ENCODE measurements around the gene TNFRSF1A. TPM values are rescaled to one million over a fixed set of nuclear protein-coding genes. Genes with fewer than 3 reads are reported as not detected.

Gene TNFRSF1A
- total and polyA plus RNA-seq, 7 donors: 38.8 to 224 (median 117) TPM

DNA sequence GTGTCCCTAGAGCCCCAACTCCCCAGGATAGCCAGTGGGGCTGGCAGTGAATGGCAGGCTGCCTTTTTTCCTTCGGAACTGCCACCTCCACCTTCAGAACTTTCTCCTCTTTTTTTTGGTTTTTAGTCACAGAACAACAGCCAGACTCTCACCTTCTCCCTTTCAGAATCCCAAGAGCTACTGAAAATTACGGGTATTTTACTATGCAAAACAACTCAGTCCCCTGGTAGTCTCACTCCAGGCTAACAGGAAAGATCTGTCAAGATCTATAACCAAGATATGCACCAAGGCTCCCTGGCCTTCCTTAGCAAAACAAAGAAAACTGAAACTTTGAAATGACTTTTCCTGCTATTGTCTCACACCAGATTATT, 18.9 kb downstream of the TNFRSF1A start:
- Histone ChIP-seq H3K27me3 (ENCODE audit: insufficient read depth in 3 of 3, low read length in 2 of 3) (no peaks in the 10 kb centered on the region), H3K36me3 (ENCODE audit: insufficient read depth in 1 of 2, low read depth in 1 of 2) (peaks cover 0 to 4% of the 10 kb centered on the region in 2 donors), H3K4me1 (peaks cover 62% of the 10 kb centered on the region), H3K27ac (peak overlapping the region; percentile 83), H3K9me3 (no peaks in the 10 kb centered on the region), H3K4me3 (peak overlapping the region; percentile 42)
- DNase-seq: peak in 1 of 2 donors; percentile 35
- intact Hi-C loops (cut with DNase I): no loop called here
- no peak for ATAC-seq
- TF ChIP-seq, protein P1, sequence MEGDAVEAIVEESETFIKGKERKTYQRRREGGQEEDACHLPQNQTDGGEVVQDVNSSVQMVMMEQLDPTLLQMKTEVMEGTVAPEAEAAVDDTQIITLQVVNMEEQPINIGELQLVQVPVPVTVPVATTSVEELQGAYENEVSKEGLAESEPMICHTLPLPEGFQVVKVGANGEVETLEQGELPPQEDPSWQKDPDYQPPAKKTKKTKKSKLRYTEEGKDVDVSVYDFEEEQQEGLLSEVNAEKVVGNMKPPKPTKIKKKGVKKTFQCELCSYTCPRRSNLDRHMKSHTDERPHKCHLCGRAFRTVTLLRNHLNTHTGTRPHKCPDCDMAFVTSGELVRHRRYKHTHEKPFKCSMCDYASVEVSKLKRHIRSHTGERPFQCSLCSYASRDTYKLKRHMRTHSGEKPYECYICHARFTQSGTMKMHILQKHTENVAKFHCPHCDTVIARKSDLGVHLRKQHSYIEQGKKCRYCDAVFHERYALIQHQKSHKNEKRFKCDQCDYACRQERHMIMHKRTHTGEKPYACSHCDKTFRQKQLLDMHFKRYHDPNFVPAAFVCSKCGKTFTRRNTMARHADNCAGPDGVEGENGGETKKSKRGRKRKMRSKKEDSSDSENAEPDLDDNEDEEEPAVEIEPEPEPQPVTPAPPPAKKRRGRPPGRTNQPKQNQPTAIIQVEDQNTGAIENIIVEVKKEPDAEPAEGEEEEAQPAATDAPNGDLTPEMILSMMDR (IDR thresholded peaks at IDR 0.05): no peak
- WGBS, 3 donors: 47 to 60% (median 53%) methylated on average over 2 of the region's 2 CpGs

DNA sequence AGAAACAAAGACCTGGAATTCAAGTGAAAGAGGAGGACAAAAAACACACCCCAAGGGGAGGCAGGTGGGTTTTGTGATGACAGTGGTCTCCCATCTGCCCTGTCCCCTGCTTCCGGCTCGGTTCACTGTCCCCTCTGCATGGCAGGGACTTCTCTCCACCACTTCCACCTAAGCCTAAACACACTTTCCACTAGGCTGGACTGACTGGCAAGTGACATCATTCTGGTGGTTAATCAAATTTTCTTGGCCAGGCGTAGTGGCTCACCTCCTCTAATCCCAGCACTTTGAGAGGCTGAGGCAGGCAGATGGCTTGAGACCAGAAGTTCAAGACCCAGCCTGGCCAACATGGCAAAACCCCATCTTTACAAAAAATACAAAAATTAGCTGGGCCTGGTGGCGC, 19.5 kb downstream of the TNFRSF1A start:
- TF ChIP-seq, protein P1 (IDR thresholded peaks at IDR 0.05): no peak
- ATAC-seq: no peak
- Histone ChIP-seq H3K4me3 (no peak overlapping the region), H3K4me1 (peaks cover 56% of the 10 kb centered on the region), H3K9me3 (no peaks in the 10 kb centered on the region), H3K27ac (peak overlapping the region; percentile 83), H3K36me3 (ENCODE audit: insufficient read depth in 1 of 2, low read depth in 1 of 2) (no peaks in the 10 kb centered on the region), H3K27me3 (ENCODE audit: insufficient read depth in 3 of 3, low read length in 2 of 3) (no peaks in the 10 kb centered on the region)
- 69 to 80% (median 71%) methylated on average over 4 of the region's 4 CpGs for WGBS, 3 donors
- intact Hi-C loops (cut with DNase I): no loop called here
- peak in 1 of 2 donors; percentile 39 for DNase-seq

DNA sequence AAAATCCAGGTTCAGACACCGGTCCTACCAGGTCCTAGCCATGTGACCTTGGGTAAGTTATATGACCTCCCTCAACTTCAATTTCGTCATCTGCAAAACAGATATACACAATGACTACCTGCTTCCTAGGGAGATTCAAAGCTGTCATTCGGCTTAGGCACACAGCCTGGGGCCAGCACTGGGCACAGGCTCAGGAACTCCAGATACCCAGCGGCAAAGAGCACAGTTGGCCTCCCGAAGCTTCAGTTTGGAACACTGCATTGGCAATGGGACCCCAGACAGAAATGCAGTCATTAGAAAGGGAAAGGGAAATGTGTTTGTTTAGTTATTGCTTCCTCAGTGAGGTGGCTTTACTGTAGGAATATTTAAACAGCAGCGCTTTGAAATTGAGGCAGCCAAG, 20.0 kb downstream of the TNFRSF1A start:
- TF ChIP-seq, protein P1 (IDR thresholded peaks at IDR 0.05): no peak
- Histone ChIP-seq H3K4me1 (peaks cover 52% of the 10 kb centered on the region), H3K9me3 (no peaks in the 10 kb centered on the region), H3K36me3 (ENCODE audit: insufficient read depth in 1 of 2, low read depth in 1 of 2) (no peaks in the 10 kb centered on the region), H3K4me3 (no peak overlapping the region), H3K27ac (peak overlapping the region; percentile 83), H3K27me3 (ENCODE audit: insufficient read depth in 3 of 3, low read length in 2 of 3) (no peaks in the 10 kb centered on the region)
- peak in 1 of 2 donors; percentile 55 for DNase-seq
- intact Hi-C loops (cut with DNase I): no loop called here
- peak; percentile 17 to 56 (median 40) for ATAC-seq
- 27 to 35% (median 31%) methylated on average over 6 of the region's 6 CpGs for WGBS, 3 donors

DNA sequence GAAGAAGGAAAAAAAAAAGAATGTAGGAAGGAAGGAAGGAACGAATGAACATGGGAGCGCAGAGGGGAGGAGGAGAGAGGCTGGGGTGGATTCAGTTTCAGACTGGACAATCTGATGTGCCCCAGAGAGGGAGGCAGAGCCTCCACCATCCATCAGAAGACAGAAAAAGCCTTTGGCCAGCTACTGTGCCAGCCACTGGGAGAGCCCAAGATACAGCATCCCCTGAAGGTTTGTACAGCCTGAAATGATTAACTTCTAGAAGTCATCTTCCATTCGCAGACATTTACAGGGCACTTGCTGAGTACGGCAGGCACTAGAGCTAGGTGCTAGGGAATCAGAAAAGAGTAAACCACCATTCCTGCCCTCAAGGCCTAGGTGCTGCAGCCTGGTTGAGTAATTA, 22.4 kb downstream of the TNFRSF1A start:
- TF ChIP-seq, protein P1 (IDR thresholded peaks at IDR 0.05): no peak
- H3K36me3 ChIP-seq (ENCODE audit: insufficient read depth in 1 of 2, low read depth in 1 of 2): no peaks in the 10 kb centered on the region
- DNase-seq: peak in 1 of 2 donors; percentile 20
- H3K27ac ChIP-seq: no peak overlapping the region
- no peaks in the 10 kb centered on the region for H3K9me3 ChIP-seq
- no peaks in the 10 kb centered on the region for H3K27me3 ChIP-seq (ENCODE audit: insufficient read depth in 3 of 3, low read length in 2 of 3)
- no peak for ATAC-seq
- intact Hi-C loops (cut with DNase I): no loop called here
- 91 to 93% (median 92%) methylated on average over 4 of the region's 4 CpGs for whole genome bisulfite sequencing, 3 donors
- H3K4me3 ChIP-seq: no peak overlapping the region
- peaks cover 28% of the 10 kb centered on the region for H3K4me1 ChIP-seq

DNA sequence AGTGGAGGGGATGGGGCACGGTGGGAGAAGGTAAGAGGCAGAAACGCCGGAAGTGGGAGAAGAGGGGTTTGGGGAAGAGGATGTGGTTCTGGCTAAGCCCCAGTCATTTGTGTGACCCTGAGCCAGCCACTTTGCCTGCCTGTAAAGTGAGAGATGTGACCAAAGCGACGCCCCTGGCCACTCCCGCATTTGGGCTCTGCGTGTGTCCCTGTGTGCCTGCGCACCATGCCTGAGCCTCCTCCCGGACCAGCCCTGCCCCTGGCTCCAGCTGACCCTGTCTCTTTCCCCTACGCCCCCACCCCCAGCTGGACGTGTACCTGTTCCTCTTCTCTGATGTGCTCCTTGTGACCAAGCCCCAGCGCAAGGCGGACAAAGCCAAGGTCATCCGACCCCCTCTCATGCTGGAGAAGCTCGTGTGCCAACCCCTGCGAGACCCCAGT, 23.4 kb downstream of the TNFRSF1A start:
- H3K4me1 ChIP-seq: peaks cover 19% of the 10 kb centered on the region
- 84 to 93% (median 87%) methylated on average over 16 of the region's 16 CpGs for WGBS, 3 donors
- no peak overlapping the region for H3K4me3 ChIP-seq
- TF ChIP-seq, protein P1 (IDR thresholded peaks at IDR 0.05): no peak
- DNase-seq (peak in 1 of 2 donors; percentile 64), ATAC-seq (no peak)
- H3K9me3 ChIP-seq: no peaks in the 10 kb centered on the region
- H3K27ac ChIP-seq: no peak overlapping the region
- intact Hi-C loops (cut with DNase I): no loop called here
- no peaks in the 10 kb centered on the region for H3K27me3 ChIP-seq (ENCODE audit: insufficient read depth in 3 of 3, low read length in 2 of 3)
- H3K36me3 ChIP-seq (ENCODE audit: insufficient read depth in 1 of 2, low read depth in 1 of 2): no peaks in the 10 kb centered on the region

Measured in psoas muscle (tissue), 8 donors.